KOPT-K1 (cell line): ENCODE results near the gene PARP15.

Experiments used
- H3K27ac ChIP-seq: fragments of 200-600 bp; sonication (generic); 2 replicates; pipeline ENCODE4 v1.5.1; 2016; ENCODE audit warnings: antibody characterized with exemption, mild to moderate bottlenecking, low read depth, low read length; ENCODE audit not compliant: poor library complexity, severe bottlenecking
- H3K36me3 ChIP-seq: fragments of 200-600 bp; sonication (generic); 2 replicates; pipeline ENCODE4 v1.5.1; 2017; ENCODE audit warnings: antibody characterized with exemption, mild to moderate bottlenecking, low read length, moderate library complexity; ENCODE audit not compliant: insufficient read depth
- H3K9me3 ChIP-seq: fragments of 200-600 bp; sonication (generic); 2 replicates; pipeline ENCODE4 v1.5.1; 2017; ENCODE audit warnings: antibody characterized with exemption, low read length, mild to moderate bottlenecking; ENCODE audit not compliant: insufficient read depth, poor library complexity, severe bottlenecking

The PARP15 gene

GRCh38 chr3:122660297-122660974, 83.0 kb downstream of the PARP15 start:
- peaks cover 13% of the 10 kb centered on the region for H3K9me3 ChIP-seq
- H3K36me3 ChIP-seq = no peaks in the 10 kb centered on the region
- no peak overlapping the region for H3K27ac ChIP-seq

GRCh38 chr3:122661633-122662032, 84.2 kb downstream of the PARP15 start:
- Histone ChIP-seq H3K27ac (no peak overlapping the region), H3K36me3 (no peaks in the 10 kb centered on the region), H3K9me3 (peaks cover 13% of the 10 kb centered on the region)

DNA sequence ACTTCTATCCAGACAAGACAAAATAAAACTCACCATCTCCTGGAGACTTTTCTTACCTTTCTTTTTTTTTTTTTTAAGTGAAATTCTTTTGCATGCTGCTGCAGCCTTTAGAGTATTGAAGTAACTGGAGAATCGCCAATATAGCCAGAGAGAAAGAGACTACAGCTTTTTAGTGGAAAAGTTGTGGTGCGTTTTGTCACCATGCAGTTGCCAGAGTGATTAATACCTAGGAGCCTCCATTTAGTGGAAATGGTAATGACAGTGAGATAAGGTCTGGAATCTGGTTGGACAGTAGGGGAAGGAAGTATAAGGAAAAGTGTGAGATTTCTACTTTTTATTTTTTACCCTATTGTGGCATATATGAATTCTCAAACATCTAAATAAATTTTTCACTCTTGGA, 85.1 kb downstream of the PARP15 start:
- Histone ChIP-seq H3K9me3 (peaks cover 13% of the 10 kb centered on the region), H3K36me3 (no peaks in the 10 kb centered on the region), H3K27ac (no peak overlapping the region)

DNA sequence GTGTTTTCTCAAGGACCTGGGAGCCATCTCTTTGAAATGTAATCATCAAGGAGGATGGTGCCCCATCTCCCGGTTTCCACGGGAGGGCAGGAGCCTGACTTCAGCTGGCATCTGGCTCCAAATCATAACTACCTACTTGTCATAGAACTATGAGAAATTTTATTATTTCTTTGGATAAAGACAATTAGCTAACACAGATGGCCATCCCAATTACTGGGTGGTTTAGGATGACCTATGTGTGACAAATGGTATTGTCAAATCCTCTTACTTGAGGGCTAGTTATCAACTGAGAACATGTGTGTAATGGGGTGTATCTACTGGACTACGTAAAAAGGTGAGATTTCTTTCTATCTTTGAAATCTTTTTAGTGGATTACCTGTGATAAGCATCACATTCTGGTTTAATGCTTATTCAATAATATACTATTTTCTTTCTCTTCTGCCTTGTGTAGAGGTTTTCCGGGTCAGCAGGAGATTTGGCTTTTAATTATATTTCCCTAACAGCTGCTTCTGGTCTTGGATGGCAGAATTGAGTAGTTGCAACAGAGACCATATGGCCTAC, 87.9 kb downstream of the PARP15 start:
- Histone ChIP-seq H3K27ac (no peak overlapping the region), H3K36me3 (no peaks in the 10 kb centered on the region), H3K9me3 (peaks cover 13% of the 10 kb centered on the region)

- Histone ChIP-seq H3K36me3 (no peaks in the 10 kb centered on the region), H3K27ac (no peak overlapping the region), H3K9me3 (peaks cover 10% of the 10 kb centered on the region)
Measured at GRCh38 chr3:122665881-122666280, 88.4 kb downstream of the PARP15 start.

GRCh38 chr3:122668930-122669730, 91.7 kb downstream of the PARP15 start:
- Histone ChIP-seq H3K27ac (no peak overlapping the region), H3K36me3 (no peaks in the 10 kb centered on the region)

GRCh38 chr3:122671553-122671952, 94.1 kb downstream of the PARP15 start:
- Histone ChIP-seq H3K27ac (no peak overlapping the region), H3K9me3 (no peaks in the 10 kb centered on the region), H3K36me3 (no peaks in the 10 kb centered on the region)

More at GRCh38 chr3:122668930-122669730, 91.7 kb downstream of the PARP15 start:
- no peaks in the 10 kb centered on the region for H3K9me3 ChIP-seq

DNA sequence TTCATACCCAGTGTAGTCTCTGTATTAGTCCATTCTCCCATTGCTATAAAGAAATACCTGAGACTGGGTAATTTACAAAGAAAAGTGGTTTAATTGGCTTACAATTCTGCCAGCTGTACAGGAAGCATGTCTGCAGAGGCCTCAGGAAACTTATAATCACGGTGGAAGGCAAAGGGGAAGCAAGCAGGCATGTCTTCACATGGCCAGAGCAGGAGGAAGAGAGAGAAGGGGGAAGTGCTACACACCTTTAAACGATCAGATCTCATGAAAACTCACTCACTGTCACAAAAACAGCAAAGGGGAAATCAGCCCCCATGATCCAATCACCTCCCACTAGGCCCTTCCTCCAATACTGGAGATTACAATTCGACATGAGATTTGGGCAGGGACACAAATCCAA, 96.9 kb downstream of the PARP15 start:
- no peaks in the 10 kb centered on the region for H3K36me3 ChIP-seq
- H3K9me3 ChIP-seq = no peaks in the 10 kb centered on the region
- no peak overlapping the region for H3K27ac ChIP-seq

- no peak overlapping the region for H3K27ac ChIP-seq
Measured at GRCh38 chr3:122676759-122677158, 99.3 kb downstream of the PARP15 start.

DNA sequence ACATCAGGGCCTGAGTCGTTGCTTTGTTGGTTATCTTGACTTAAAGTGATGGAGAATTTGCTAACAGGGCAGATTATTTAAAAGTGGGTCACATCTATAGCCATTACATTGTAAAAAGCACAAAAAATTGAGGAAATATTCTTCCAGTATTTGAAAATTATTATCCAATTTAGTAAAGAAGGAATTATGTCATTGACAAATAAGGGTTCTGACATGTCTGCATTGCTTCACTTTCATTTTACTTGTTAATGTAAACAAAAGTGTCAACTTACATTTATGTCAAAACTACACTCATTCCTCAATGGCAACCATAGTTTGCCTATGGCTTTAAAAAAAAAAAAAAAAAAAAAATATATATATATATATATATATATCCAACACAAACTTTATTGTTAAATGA, 99.8 kb downstream of the PARP15 start:
- Histone ChIP-seq H3K9me3 (no peaks in the 10 kb centered on the region), H3K27ac (no peak overlapping the region), H3K36me3 (no peaks in the 10 kb centered on the region)

More at GRCh38 chr3:122676759-122677158, 99.3 kb downstream of the PARP15 start:
- no peaks in the 10 kb centered on the region for H3K36me3 ChIP-seq
- no peaks in the 10 kb centered on the region for H3K9me3 ChIP-seq

- Histone ChIP-seq H3K36me3 (no peaks in the 10 kb centered on the region; the same call in 1 of the 2 replicates), H3K9me3 (no peaks in the 10 kb centered on the region), H3K27ac (peak overlapping the region; percentile 87)
Measured at GRCh38 chr3:122678506-122678905, 101.1 kb downstream of the PARP15 start.

DNA sequence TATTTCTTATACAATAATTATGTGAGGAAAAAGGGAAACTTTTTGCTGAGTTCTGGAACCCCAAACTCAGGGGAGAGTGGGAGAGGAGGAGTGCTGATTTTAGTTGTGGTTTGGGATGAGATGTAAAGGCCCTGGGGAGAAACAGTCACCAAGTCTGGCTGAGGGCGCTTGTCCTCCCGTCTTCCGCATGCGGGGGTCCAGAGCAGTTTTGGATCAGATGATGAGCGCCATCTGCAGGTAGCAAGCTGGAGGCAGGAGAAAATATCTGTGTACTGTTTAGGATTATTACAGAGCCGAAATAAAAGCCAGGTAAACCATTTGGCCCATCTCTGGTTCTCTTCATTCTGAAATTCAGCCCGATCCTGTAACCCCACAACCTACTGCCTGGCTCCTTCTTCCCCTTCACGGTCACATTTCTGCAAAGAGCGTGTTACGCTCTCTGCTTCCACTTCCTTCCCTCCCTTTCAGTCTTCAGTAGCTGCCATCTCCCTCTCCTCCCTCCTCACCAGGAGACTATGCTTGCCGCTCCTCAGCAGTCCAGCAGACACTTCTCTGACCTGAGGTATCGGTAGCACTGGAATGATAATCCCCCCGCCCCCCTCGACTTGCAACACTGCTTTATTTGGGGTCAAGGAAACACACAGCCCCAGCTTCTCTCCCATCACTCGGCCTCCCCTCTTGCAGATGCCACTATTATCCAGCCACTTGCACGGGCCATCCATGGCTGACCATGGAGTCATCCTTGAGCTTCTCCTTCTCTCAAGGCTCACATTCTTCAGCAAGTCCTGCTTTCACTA, 101.8 kb downstream of the PARP15 start:
- Histone ChIP-seq H3K27ac (peak overlapping the region; percentile 87), H3K36me3 (no peaks in the 10 kb centered on the region; the same call in 1 of the 2 replicates), H3K9me3 (no peaks in the 10 kb centered on the region)

- H3K36me3 ChIP-seq = no peaks in the 10 kb centered on the region; the same call in 1 of the 2 replicates
- H3K27ac ChIP-seq = peak overlapping the region; percentile 87
- no peaks in the 10 kb centered on the region for H3K9me3 ChIP-seq
Measured at GRCh38 chr3:122679882-122680474, 102.5 kb downstream of the PARP15 start.

DNA sequence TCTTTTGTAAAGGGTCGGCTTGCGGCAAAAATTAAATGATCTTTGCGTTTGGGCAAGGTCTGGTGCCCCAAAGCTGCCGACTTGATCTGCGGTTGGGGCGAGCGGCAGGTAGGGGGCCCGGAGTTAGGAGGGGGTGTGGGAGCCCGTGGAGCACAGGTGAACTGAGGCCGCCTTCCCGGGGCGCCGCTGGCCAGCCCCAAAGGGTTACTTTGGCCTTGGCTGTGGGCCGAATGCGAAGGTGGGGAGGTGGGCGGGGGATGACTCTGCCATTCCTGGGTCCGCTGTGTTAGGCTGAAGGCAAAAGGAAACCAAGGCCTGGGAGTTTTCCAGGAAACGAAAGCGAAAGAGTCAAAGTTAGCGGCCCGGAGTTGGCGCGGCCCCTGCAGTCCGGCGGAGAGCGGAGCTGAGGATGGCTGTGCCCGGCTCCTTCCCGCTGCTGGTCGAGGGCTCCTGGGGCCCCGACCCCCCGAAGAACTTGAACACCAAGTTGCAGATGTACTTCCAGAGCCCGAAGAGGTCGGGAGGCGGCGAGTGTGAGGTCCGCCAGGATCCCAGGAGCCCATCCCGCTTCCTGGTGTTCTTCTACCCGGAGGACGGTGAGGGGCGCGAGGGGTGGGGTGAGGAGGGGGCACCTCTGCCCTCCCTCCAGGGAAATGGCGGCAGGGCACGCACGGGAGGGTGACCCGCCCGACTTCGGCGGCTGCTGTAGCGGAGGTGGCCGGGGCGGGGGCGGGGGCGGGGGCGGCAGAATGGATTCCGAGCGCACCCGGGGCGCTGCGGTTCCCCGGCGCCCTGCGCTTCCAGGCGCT, 103.2 kb downstream of the PARP15 start, which contains the start of gene PARP14:
Gene PARP14, plus strand, starts transcription at position 365 of the 809 bp plus-strand sequence. Its CDS starts 45 bp downstream, at position 410.
- Histone ChIP-seq H3K36me3 (no peaks in the 10 kb centered on the region; the same call in 1 of the 2 replicates), H3K9me3 (no peaks in the 10 kb centered on the region), H3K27ac (peak within 1 kb of the TSS; percentile 87)
